ENCODE measurements around the gene CIB2.

GRCh38 chr15:78174401-78174800 lies 43.2 kb upstream of the CIB2 start:
- TF ChIP-seq CTCF (IDR thresholded peaks at IDR 0.05; ENCODE audit: low read depth, low read length, poor library complexity, severe bottlenecking) (no peak), EZH2phosphoT487 (IDR thresholded peaks at IDR 0.05; ENCODE audit: borderline replicate concordance, low read length) (no peak)

Data from DOHH2 (cell line).